GM21423 (cell line): ENCODE measurements around the gene SRF.

Experiments
- ATAC-seq: cut with Tn5 transposase; IDR thresholded peaks from one replicate; pipeline ENCODE4 v1.9.1; 2021; ENCODE audit warnings: mild to moderate bottlenecking, moderate library complexity; ENCODE audit not compliant: unreplicated experiment

Gene SRF

GRCh38 chr6:43181621-43181941 lies 10.5 kb downstream of the SRF start:
- no peak for ATAC-seq

GRCh38 chr6:43181942-43182860 lies 11.1 kb downstream of the SRF start, which contains the start of gene CUL9:
Gene CUL9 (plus strand): TSS chr6:43182196. CDS start chr6:43184311, 2,115 bp downstream.
- peak; percentile 88 for ATAC-seq

- no peak for ATAC-seq
Observed at GRCh38 chr6:43183441-43183840, 12.4 kb downstream of the SRF start.

GRCh38 chr6:43184268-43184985 lies 13.4 kb downstream of the SRF start:
- ATAC-seq, result no peak

GRCh38 chr6:43185391-43185985 lies 14.4 kb downstream of the SRF start:
- no peak for ATAC-seq

GRCh38 chr6:43186019-43186418 lies 14.9 kb downstream of the SRF start:
- ATAC-seq, result no peak

- no peak for ATAC-seq
Observed at GRCh38 chr6:43186706-43187105, 15.6 kb downstream of the SRF start.

- ATAC-seq, result no peak
Observed at GRCh38 chr6:43187821-43188220, 16.8 kb downstream of the SRF start.

GRCh38 chr6:43188426-43188825 lies 17.4 kb downstream of the SRF start:
- no peak for ATAC-seq

- no peak for ATAC-seq
Observed at GRCh38 chr6:43189776-43190304, 18.8 kb downstream of the SRF start.

GRCh38 chr6:43192911-43193310 lies 21.8 kb downstream of the SRF start:
- ATAC-seq, result no peak

GRCh38 chr6:43193929-43194328 lies 22.9 kb downstream of the SRF start:
- no peak for ATAC-seq

- ATAC-seq, result no peak
Observed at GRCh38 chr6:43196337-43196736, 25.3 kb downstream of the SRF start.

- ATAC-seq, result no peak
Observed at GRCh38 chr6:43199912-43200311, 28.8 kb downstream of the SRF start.

- ATAC-seq, result no peak
Observed at GRCh38 chr6:43200541-43200940, 29.5 kb downstream of the SRF start.

GRCh38 chr6:43202451-43202850 lies 31.4 kb downstream of the SRF start:
- no peak for ATAC-seq

GRCh38 chr6:43203029-43203717 lies 32.1 kb downstream of the SRF start:
- ATAC-seq, result no peak

- no peak for ATAC-seq
Observed at GRCh38 chr6:43203718-43204095, 32.6 kb downstream of the SRF start.

GRCh38 chr6:43204271-43205105 lies 33.4 kb downstream of the SRF start:
- ATAC-seq, result no peak

GRCh38 chr6:43205849-43206248 lies 34.8 kb downstream of the SRF start:
- no peak for ATAC-seq
